ENCODE measurements around the gene COLQ. TPM values are rescaled to one million over a fixed set of nuclear protein-coding genes. Genes with fewer than 3 reads are reported as not detected.

Gene COLQ
- total RNA-seq, 1 experiment from 2014 or later, result 1.3 TPM

DNA sequence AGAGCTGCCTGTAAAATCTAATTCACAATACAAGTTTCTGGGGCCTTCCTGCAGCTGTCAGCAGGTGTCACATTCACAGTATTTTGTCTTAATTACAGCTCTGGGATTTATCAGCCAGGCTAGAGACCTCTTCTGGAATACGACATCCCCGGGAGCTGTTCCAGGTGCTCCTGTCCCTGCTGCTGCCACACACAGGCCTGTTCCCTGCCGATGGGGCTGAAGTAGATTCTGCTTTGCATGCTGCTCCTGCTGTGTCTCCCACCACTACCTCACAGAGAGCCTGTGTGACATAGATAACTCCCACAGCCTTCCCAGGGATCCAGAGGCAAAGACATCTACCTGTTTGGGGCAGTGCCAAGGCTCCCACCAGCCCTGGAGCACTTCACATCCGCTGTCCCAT lies 20.4 kb downstream of the COLQ start:
- Mint-ChIP-seq H3K4me3 (ENCODE audit: low read depth, unreplicated experiment) (no peak overlapping the region), H3K36me3 (ENCODE audit: insufficient read depth, unreplicated experiment) (no peaks in the 10 kb centered on the region), H3K4me1 (ENCODE audit: low read depth, unreplicated experiment) (no peaks in the 10 kb centered on the region), H3K27ac (ENCODE audit: unreplicated experiment) (no peak overlapping the region), H3K27me3 (ENCODE audit: unreplicated experiment) (peaks cover 22% of the 10 kb centered on the region), H3K9me3 (ENCODE audit: low read depth, unreplicated experiment) (no peaks in the 10 kb centered on the region)
- DNase-seq, result no peak
- TF ChIP-seq, protein P1, sequence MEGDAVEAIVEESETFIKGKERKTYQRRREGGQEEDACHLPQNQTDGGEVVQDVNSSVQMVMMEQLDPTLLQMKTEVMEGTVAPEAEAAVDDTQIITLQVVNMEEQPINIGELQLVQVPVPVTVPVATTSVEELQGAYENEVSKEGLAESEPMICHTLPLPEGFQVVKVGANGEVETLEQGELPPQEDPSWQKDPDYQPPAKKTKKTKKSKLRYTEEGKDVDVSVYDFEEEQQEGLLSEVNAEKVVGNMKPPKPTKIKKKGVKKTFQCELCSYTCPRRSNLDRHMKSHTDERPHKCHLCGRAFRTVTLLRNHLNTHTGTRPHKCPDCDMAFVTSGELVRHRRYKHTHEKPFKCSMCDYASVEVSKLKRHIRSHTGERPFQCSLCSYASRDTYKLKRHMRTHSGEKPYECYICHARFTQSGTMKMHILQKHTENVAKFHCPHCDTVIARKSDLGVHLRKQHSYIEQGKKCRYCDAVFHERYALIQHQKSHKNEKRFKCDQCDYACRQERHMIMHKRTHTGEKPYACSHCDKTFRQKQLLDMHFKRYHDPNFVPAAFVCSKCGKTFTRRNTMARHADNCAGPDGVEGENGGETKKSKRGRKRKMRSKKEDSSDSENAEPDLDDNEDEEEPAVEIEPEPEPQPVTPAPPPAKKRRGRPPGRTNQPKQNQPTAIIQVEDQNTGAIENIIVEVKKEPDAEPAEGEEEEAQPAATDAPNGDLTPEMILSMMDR (IDR thresholded peaks at IDR 0.05; ENCODE audit: unreplicated experiment), result no peak
- intact Hi-C loops (cut with micrococcal nuclease; ENCODE audit: unreplicated experiment), result no loop called here
- CTCF ChIA-PET, result no interaction called here
- BruUV-seq (replicated peaks), result no TSS peak

- Mint-ChIP-seq H3K36me3 (ENCODE audit: insufficient read depth, unreplicated experiment) (no peaks in the 10 kb centered on the region), H3K27ac (ENCODE audit: unreplicated experiment) (no peak overlapping the region), H3K4me3 (ENCODE audit: low read depth, unreplicated experiment) (no peak overlapping the region), H3K9me3 (ENCODE audit: low read depth, unreplicated experiment) (no peaks in the 10 kb centered on the region), H3K27me3 (ENCODE audit: unreplicated experiment) (peaks cover 22% of the 10 kb centered on the region), H3K4me1 (ENCODE audit: low read depth, unreplicated experiment) (no peaks in the 10 kb centered on the region)
- CTCF ChIA-PET, result no interaction called here
- DNase-seq, result no peak
- TF ChIP-seq, protein P1 (IDR thresholded peaks at IDR 0.05; ENCODE audit: unreplicated experiment), result no peak
- intact Hi-C loops (cut with micrococcal nuclease; ENCODE audit: unreplicated experiment), result no loop called here
- no TSS peak for BruUV-seq (replicated peaks)
Observed at GRCh38 chr3:15500107-15500724, 21.3 kb downstream of the COLQ start.

GRCh38 chr3:15499536-15499935 lies 22.0 kb downstream of the COLQ start:
- CTCF ChIA-PET, result no interaction called here

GRCh38 chr3:15498431-15499214 lies 22.9 kb downstream of the COLQ start:
- CTCF ChIA-PET, result no interaction called here
- TF ChIP-seq, protein P1 (IDR thresholded peaks at IDR 0.05; ENCODE audit: unreplicated experiment), result no peak
- H3K27ac Mint-ChIP-seq (ENCODE audit: unreplicated experiment), result no peak overlapping the region
- H3K36me3 Mint-ChIP-seq (ENCODE audit: insufficient read depth, unreplicated experiment), result no peaks in the 10 kb centered on the region
- no peaks in the 10 kb centered on the region for H3K9me3 Mint-ChIP-seq (ENCODE audit: low read depth, unreplicated experiment)
- no peak for DNase-seq
- intact Hi-C loops (cut with micrococcal nuclease; ENCODE audit: unreplicated experiment), result no loop called here
- no TSS peak for BruUV-seq (replicated peaks)
- peaks cover 37% of the 10 kb centered on the region for H3K27me3 Mint-ChIP-seq (ENCODE audit: unreplicated experiment)
- H3K4me1 Mint-ChIP-seq (ENCODE audit: low read depth, unreplicated experiment), result no peaks in the 10 kb centered on the region
- no peak overlapping the region for H3K4me3 Mint-ChIP-seq (ENCODE audit: low read depth, unreplicated experiment)

More at GRCh38 chr3:15499536-15499935, 22.0 kb downstream of the COLQ start:
- Mint-ChIP-seq H3K27me3 (ENCODE audit: unreplicated experiment) (peaks cover 28% of the 10 kb centered on the region), H3K4me3 (ENCODE audit: low read depth, unreplicated experiment) (no peak overlapping the region), H3K4me1 (ENCODE audit: low read depth, unreplicated experiment) (no peaks in the 10 kb centered on the region), H3K27ac (ENCODE audit: unreplicated experiment) (no peak overlapping the region), H3K36me3 (ENCODE audit: insufficient read depth, unreplicated experiment) (no peaks in the 10 kb centered on the region), H3K9me3 (ENCODE audit: low read depth, unreplicated experiment) (no peaks in the 10 kb centered on the region)
- BruUV-seq (replicated peaks), result no TSS peak
- DNase-seq, result no peak
- TF ChIP-seq, protein P1 (IDR thresholded peaks at IDR 0.05; ENCODE audit: unreplicated experiment), result no peak
- intact Hi-C loops (cut with micrococcal nuclease; ENCODE audit: unreplicated experiment), result no loop called here
